Activated naive CD4-positive, alpha-beta T cell treated with Interleukin-2 at 50 U/mL for 16 hours (primary cell): ENCODE measurements around the gene KRTAP10-4.
"Not testable (repeated sequence)": the region's sequence is repeated elsewhere in the genome, so short reads cannot be mapped to it uniquely, and the experiment has no call there.

Source experiments
- DNase-seq: peaks from one replicate; pipeline ENCODE4 v3.0.0-alpha.2; 2020

Gene KRTAP10-4

DNA sequence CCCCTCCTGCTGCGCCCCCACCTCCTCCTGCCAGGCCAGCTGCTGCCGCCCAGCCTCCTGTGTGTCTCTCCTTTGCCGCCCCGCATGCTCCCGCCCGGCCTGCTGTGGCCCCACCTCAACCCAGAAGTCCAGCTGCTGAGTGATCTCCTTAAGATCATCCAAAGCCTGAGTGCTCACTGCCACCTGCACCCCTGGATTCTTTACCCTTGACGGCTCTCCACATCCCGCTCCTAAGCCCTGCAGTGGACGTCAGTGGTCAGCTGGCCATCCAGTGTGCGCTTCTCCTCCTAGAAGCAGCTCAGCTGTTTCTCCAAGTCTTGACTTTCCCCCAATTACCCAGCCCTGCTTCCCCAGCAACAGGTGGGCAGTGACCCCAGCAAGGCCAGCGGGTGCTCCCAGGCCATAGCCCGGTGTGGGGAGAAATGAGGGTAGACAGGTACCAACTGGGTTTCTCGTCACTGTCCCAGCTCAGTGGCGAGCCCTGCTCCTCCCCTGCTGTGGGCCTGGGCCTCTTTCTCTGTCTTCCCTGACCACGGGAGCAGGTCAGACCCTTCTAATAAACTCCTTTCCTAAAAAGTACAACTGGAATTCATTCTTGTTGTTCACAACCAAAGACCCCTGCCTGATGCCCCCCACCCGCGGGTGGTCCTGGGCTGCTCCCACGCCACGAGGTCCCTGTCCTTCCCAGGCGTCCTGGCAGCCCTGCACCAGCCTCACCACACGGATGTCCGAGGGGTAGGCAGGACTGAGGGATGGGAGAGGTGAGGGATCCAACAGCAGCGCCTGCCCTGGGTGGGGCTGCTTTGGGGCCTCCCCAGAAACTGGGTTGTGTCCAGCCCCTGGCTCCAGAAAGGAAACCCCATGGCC lies 28.3 kb downstream of the KRTAP10-4 start:
- no peak for DNase-seq

DNA sequence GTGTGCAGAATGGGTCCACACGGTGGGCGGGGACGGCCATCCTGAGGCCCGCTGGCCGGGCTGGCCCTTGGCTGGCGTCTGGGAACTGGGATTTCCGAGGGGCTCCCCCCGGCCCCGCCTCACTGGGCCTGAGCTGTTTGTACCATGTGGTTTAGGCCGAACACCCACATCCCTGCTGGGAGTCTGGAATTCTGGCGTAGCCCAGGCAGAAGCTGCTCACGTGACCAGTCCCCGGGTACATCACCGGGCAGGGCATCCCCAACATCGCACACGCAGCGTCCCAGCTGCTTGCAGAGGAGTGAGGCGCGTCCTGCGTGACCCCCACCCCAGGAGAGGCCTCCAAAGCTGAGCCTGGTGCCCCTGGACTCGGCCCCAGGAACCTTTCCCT lies 28.9 kb downstream of the KRTAP10-4 start:
- DNase-seq = no peak

GRCh38 chr21:44603109-44603875 lies 29.8 kb downstream of the KRTAP10-4 start:
- no peak for DNase-seq

GRCh38 chr21:44603911-44604310 lies 30.4 kb downstream of the KRTAP10-4 start:
- no peak for DNase-seq

- DNase-seq = no peak
Measured at GRCh38 chr21:44606495-44606894, 33.0 kb downstream of the KRTAP10-4 start.

DNA sequence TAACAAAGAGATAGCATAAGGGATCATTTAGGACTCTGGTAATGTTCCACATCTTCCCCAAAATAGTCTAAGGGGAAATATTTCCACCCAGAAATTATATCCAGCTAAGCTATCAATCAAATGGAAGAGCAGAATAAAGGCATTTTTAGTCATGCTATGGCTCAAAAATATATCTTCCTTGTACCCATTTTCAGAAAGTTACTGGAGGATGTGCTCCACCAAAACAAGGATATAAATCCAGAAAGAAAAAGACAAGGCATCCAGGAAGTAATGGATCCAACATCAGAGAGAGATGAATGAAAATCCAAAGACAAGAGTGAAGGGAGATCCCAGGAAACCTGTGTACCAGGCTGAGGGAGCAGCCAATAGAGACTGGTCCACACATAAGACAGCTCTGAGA lies 35.7 kb downstream of the KRTAP10-4 start:
- no peak for DNase-seq

- not testable (repeated sequence) for DNase-seq
Measured at GRCh38 chr21:44610157-44610843, 36.8 kb downstream of the KRTAP10-4 start.

GRCh38 chr21:44611551-44611950 lies 38.0 kb downstream of the KRTAP10-4 start:
- no peak for DNase-seq

DNA sequence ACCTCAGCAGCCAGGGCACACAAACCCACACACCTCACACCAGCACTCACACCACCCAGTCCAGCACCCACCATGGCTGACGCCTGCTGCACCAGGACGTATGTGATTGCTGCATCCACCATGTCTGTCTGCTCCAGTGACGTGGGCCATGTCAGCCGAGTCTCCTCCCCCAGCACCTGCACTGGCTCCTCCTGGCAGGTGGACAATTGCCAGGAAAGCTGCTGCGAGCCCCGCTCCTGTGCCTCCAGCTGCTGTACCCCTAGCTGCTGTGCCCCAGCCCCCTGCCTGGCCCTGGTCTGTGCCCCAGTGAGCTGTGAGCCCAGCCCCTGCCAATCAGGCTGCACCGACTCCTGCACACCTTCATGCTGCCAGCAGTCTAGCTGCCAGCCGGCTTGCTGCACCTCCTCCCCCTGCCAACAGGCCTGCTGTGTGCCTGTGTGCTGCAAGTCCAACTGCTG lies 38.5 kb downstream of the KRTAP10-4 start, which contains the start of gene KRTAP10-8:
Gene KRTAP10-8 (plus strand): TSS at position 51 of the 458 bp plus-strand sequence. CDS start 22 bp downstream, at position 73.
- DNase-seq = no peak

- DNase-seq = no peak
Measured at GRCh38 chr21:44612669-44613229, 39.2 kb downstream of the KRTAP10-4 start.

DNA sequence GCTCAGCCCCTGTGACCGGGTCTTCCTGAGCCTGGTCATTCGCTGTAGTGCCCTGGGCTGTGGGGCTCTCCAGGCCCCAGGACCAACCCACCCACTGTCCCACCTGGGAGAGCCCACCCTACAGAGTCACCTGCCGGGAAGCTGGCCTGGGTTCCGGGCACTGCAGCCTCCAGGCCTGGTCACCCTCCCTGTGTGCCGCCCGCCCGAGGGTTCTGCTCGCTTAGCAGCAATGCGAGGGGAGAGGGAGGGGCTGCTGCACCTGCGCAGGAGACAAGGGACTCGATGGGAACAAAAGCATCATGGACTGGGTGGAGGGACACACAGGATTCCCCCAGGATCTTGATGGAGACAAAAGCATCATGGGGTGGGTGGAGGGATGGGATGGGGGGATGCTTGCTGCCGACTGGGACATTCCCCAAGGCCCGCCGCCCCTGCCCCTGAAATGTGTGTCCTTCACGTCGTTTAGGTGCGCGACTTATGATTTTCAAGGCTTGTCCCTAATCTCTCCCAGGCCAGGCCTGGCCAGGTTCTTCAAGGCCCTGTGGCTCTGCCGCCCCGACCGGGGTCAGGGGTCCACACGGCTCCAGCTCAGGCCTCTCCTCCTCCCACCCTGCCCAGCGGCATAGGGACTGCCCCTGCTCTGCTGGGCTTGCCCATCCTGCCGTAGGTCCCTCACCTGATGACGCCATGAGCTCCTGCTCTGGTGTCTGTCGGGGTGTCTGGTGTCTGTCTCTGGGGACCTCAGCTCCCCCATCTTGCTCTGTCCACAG lies 40.0 kb downstream of the KRTAP10-4 start:
- DNase-seq = no peak

- DNase-seq = no peak
Measured at GRCh38 chr21:44614161-44614631, 40.7 kb downstream of the KRTAP10-4 start.

- no peak for DNase-seq
Measured at GRCh38 chr21:44614961-44615391, 41.4 kb downstream of the KRTAP10-4 start.

- no peak for DNase-seq
Measured at GRCh38 chr21:44615466-44615865, 41.9 kb downstream of the KRTAP10-4 start.

DNA sequence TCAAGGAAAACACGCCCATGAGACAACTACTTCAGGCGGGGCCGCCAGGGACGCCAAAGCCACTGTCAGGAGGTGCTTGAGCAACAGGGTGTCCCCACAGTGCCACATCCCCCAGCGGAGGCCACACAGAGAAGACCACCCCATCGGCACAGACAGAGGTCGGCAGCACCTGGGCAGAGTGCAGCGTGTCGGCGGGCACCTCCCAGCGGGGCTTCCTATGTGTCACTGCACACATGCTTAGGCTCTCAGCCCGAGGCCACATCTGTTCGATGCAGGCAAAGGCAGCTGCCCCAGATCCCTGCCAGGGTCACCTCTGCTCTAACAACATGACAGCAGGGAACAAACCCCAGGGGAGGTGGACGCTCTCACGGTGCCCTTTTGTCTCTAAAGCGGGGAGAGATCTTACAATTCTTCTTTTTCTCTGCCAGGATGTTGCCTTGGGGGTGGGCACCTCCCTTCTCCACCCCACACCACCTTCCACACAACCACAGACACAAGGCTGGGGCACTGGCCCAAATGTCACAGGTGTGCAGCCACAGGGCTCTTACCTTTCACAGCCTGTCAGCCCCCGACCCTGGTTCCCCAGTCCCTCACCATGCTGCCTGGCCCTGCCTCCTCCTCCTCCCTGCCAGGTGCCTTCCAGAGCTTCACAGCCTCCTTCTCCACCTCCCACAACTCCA lies 42.5 kb downstream of the KRTAP10-4 start:
- no peak for DNase-seq

- DNase-seq = no peak
Measured at GRCh38 chr21:44616591-44616926, 43.0 kb downstream of the KRTAP10-4 start.

DNA sequence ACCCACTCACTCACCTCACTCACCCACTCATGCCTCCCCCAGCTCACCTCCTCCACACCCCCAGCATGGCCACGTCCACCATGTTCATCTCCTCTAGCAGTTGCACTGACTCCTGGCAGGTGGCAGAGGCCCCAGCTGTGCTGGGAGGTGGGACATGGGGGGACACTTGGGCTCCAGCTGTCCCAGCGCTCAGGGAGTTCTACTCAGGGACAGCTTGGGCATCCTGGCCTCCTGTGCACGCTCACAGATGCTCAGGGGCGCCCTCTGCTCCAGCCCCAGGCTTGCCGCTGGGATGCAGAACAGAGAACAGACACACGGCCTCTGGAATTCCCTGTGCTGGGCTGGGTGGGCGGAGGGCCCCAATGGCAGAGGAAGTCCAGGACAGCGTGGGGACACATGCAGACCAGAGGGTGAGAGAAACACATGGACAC lies 43.6 kb downstream of the KRTAP10-4 start:
- no peak for DNase-seq

GRCh38 chr21:44618504-44618903 lies 45.0 kb downstream of the KRTAP10-4 start:
- DNase-seq = peak; percentile 5

- peak; percentile 60 for DNase-seq
Measured at GRCh38 chr21:44618909-44619308, 45.4 kb downstream of the KRTAP10-4 start.

DNA sequence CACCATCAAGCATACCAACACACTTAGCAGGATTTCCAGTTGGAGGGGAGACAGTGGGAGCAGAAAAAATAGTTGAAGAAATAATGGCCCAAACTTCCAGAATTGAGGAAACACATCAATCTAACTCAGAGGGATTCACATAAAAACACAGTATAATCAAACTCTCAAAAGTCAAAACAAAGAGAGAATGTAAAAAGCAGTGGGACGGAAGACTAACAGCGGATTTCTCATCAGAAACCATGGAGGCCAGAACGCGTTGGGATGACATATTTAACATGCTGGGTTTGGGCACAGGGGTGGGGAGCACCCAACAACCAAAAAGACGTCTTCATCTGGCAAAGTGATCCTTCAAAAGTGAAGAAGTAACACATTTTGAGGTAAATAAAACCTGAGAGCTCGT lies 46.4 kb downstream of the KRTAP10-4 start:
- DNase-seq = no peak

DNA sequence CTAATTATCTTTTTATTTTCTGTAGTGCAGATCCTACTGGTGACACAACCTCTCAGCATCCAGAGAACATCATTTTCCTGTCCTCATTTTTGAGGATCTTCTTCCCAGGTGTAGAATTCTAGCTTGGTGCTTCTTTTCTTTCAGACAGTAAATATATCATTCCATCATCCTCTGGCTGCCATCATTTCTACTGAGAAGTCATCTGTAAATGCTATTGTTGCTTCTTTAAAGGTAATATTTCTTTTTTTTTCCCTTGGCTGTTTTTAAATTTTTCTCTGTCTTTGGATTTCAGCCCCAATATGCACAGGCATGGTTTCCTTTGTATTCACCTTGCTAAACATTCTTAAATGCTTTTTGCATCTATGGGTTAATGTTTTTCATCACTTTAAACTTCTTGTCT lies 50.0 kb downstream of the KRTAP10-4 start:
- no peak for DNase-seq
